ENCODE measurements around the gene CHORDC1.
"Not testable (repeated sequence)": the region's sequence is repeated elsewhere in the genome, so short reads cannot be mapped to it uniquely, and the experiment has no call there.

The CHORDC1 gene

GRCh38 chr11:90166982-90167573 is 55.8 kb downstream of the CHORDC1 start:
- in situ Hi-C loops (cut with HindIII; ENCODE audit: low pct_ligation_motif_present, low pct_unique_long_range_greater_than_20kb, low sequenced_read_pairs); DNase-seq: not testable (repeated sequence)
